IMR-90 (cell line): ENCODE results near the gene GAS6. TPM values are rescaled to one million over a fixed set of nuclear protein-coding genes. Genes with fewer than 3 reads are reported as not detected.

Experiments
- ATAC-seq: fragments of 200-7000 bp; cut with Tn5 transposase; 2 replicates; pipeline ENCODE4 v1.9.1; 2020; ENCODE audit warnings: low read depth, mild to moderate bottlenecking, moderate library complexity
- BruUV-seq: library from RNA; stranded (reverse); fragments of 400-500 nt; replicated peaks from 2 replicates; lab custom pipeline; 2021; lab: Mats Ljungman, UMichigan
- CTCF ChIA-PET: fragments of 300-600 bp; formaldehyde crosslinking; extraction: SDS; loops from one replicate; lab custom pipeline; 2021; ENCODE audit warnings: antibody characterized with exemption; lab: Yijun Ruan, JAX
- POLR2A ChIA-PET: fragments of 300-600 bp; sonication (Branson Sonifier 250); formaldehyde crosslinking; loops from one replicate; lab custom pipeline; 2022; ENCODE audit warnings: antibody characterized with exemption; ENCODE audit not compliant: unreplicated experiment; lab: Charles Lee
- DNase-seq: peaks from one replicate; pipeline ENCODE4 v3.0.0; 2013
- H2AFZ ChIP-seq: replicated peaks from 2 replicates; pipeline ENCODE3; 2013; ENCODE audit warnings: low read length, mild to moderate bottlenecking; ENCODE audit not compliant: poor library complexity
- H2AK5ac ChIP-seq: 2 replicates; pipeline ENCODE4 v1.6.1; 2013; ENCODE audit warnings: low read depth, low read length, inconsistent platforms
- H2AK9ac ChIP-seq: replicated peaks from 2 replicates; pipeline ENCODE3; 2013; ENCODE audit warnings: mild to moderate bottlenecking, low read depth, low read length, moderate library complexity; ENCODE audit not compliant: poor library complexity
- H2BK120ac ChIP-seq: 2 replicates; pipeline ENCODE4 v1.6.1; 2013; ENCODE audit warnings: low read depth, low read length, inconsistent platforms
- H2BK15ac ChIP-seq: 3 replicates; pipeline ENCODE4 v1.6.1; 2013; ENCODE audit warnings: low read depth, low read length, inconsistent platforms
- H2BK20ac ChIP-seq: 2 replicates; pipeline ENCODE4 v1.6.1; 2013; ENCODE audit warnings: low read depth, mild to moderate bottlenecking, inconsistent platforms, low read length, moderate library complexity
- H2BK5ac ChIP-seq: 2 replicates; pipeline ENCODE4 v1.6.1; 2013; ENCODE audit warnings: mild to moderate bottlenecking, low read depth, low read length, inconsistent platforms; ENCODE audit not compliant: poor library complexity, severe bottlenecking
- H3K14ac ChIP-seq: replicated peaks from 2 replicates; pipeline ENCODE4 v1.6.1; 2013; ENCODE audit warnings: low read depth, low read length, inconsistent platforms
- H3K18ac ChIP-seq: 2 replicates; pipeline ENCODE4 v1.6.1; 2013; ENCODE audit warnings: low read depth, low read length, control low read depth
- H3K23ac ChIP-seq: 2 replicates; pipeline ENCODE4 v1.6.1; 2013; ENCODE audit warnings: low read depth, low read length, inconsistent platforms
- H3K27ac ChIP-seq: 2 replicates; pipeline ENCODE4 v1.5.1; 2013; ENCODE audit warnings: mild to moderate bottlenecking, control low read depth, low read length; ENCODE audit not compliant: insufficient read depth
- H3K27me3 ChIP-seq: 2 replicates; pipeline ENCODE4 v1.6.1; 2013; ENCODE audit warnings: low read length; ENCODE audit not compliant: control insufficient read depth, insufficient read depth
- H3K36me3 ChIP-seq: 2 replicates; pipeline ENCODE4 v1.6.1; 2013; ENCODE audit warnings: low read length, mixed read lengths; ENCODE audit not compliant: control insufficient read depth, insufficient read depth
- H3K4ac ChIP-seq: 2 replicates; pipeline ENCODE4 v1.6.1; 2013; ENCODE audit warnings: low read depth, low read length, inconsistent platforms
- H3K4me1 ChIP-seq: 2 replicates; pipeline ENCODE4 v1.6.1; 2013; ENCODE audit warnings: low read length, mixed read lengths; ENCODE audit not compliant: control insufficient read depth, insufficient read depth
- H3K4me2 ChIP-seq: 2 replicates; pipeline ENCODE4 v1.6.1; 2013; ENCODE audit warnings: low read depth, mild to moderate bottlenecking, control low read depth, low read length, moderate library complexity
- H3K4me3 ChIP-seq: 2 replicates; pipeline ENCODE4 v1.5.1; 2013; ENCODE audit warnings: low read depth, mild to moderate bottlenecking, control low read depth, low read length, moderate library complexity; ENCODE audit not compliant: insufficient read depth
- H3K56ac ChIP-seq: 2 replicates; pipeline ENCODE4 v1.6.1; 2013; ENCODE audit warnings: low read length, inconsistent platforms; ENCODE audit not compliant: insufficient read depth; ENCODE audit errors: extremely low read depth
- H3K79me1 ChIP-seq, 2 experiments: 2 replicates each; pipeline ENCODE4 v1.6.1; 2013; ENCODE audit warnings: low read length in 2 of 2, inconsistent platforms in 1 of 2, low read depth in 1 of 2
- H3K9ac ChIP-seq: 2 replicates; pipeline ENCODE4 v1.6.1; 2013; ENCODE audit warnings: low read depth, low read length, control low read depth
- H3K9me1 ChIP-seq: 2 replicates; pipeline ENCODE4 v1.6.1; 2013; ENCODE audit warnings: low read length, inconsistent platforms; ENCODE audit not compliant: insufficient read depth
- H3K9me3 ChIP-seq: 2 replicates; pipeline ENCODE4 v1.6.1; 2013; ENCODE audit warnings: low read length; ENCODE audit not compliant: control insufficient read depth, insufficient read depth
- H4K20me1 ChIP-seq: 2 replicates; pipeline ENCODE4 v1.6.1; 2013; ENCODE audit warnings: low read length, inconsistent platforms; ENCODE audit not compliant: insufficient read depth
- H4K5ac ChIP-seq: 2 replicates; pipeline ENCODE4 v1.6.1; 2013; ENCODE audit warnings: mild to moderate bottlenecking, low read depth, low read length, control low read depth
- H4K8ac ChIP-seq, 2 experiments: 2 replicates each; pipeline ENCODE4 v1.6.1; 2013; ENCODE audit warnings: low read depth in 2 of 2, low read length in 2 of 2, control low read depth in 1 of 2, inconsistent platforms in 1 of 2
- H4K91ac ChIP-seq: 2 replicates; pipeline ENCODE4 v1.6.1; 2013; ENCODE audit warnings: low read depth, low read length, inconsistent platforms; ENCODE audit not compliant: insufficient read depth
- CEBPB ChIP-seq: IDR thresholded peaks from 2 replicates; pipeline ENCODE4 v1.6.1; 2012; ENCODE audit warnings: low read depth, low read length, improper control_type of control experiment
- MAZ ChIP-seq: IDR thresholded peaks from 2 replicates; pipeline ENCODE4 v1.6.1; 2012; ENCODE audit warnings: low read depth, mild to moderate bottlenecking, low read length, improper control_type of control experiment, moderate library complexity, borderline replicate concordance
- NFE2L2 ChIP-seq: fragments of 150-350 bp; IDR thresholded peaks from 2 replicates; pipeline ENCODE4 v1.6.1; 2016; ENCODE audit warnings: low read depth, mild to moderate bottlenecking, low read length
- POLR2A ChIP-seq: IDR thresholded peaks from 2 replicates; pipeline ENCODE4 v1.6.1; 2012; ENCODE audit warnings: mild to moderate bottlenecking, low read depth, low read length
- RAD21 ChIP-seq: IDR thresholded peaks from 2 replicates; pipeline ENCODE4 v1.6.1; 2012; ENCODE audit warnings: low read length, improper control_type of control experiment
- WGBS, 2 experiments: methylation state at CpG; one replicate each; pipeline versions ENCODE4 v1.1.5 to v1.1.7; 2013; ENCODE audit warnings: missing lambda C conversion rate in 2 of 2; ENCODE audit not compliant: insufficient read length in 1 of 2; ENCODE audit errors: extremely low coverage in 2 of 2; 5-methylcytosine and 5-hydroxymethylcytosine counted together
- dilution Hi-C: fragments of 300-500 bp; cut with HindIII; formaldehyde crosslinking; loops from one replicate; pipeline ENCODE4 v1.14.3; 2018; ENCODE audit warnings: low sequenced_read_pairs; ENCODE audit not compliant: unreplicated experiment
- in situ Hi-C: fragments of 300-500 bp; cut with MboI; formaldehyde crosslinking; loops from 3 replicates; pipeline ENCODE4 v1.14.3; 2019; ENCODE audit warnings: low sequenced_read_pairs, inconsistent platforms, mixed read lengths
- intact Hi-C: fragments of 100-400 bp; cut with micrococcal nuclease; formaldehyde crosslinking; loops from 2 replicates; pipeline ENCODE4 v1.10.0; 2022
- polyA plus RNA-seq, 3 experiments: library from polyadenylated mRNA; depleted of rRNA; stranded (reverse); fragments of >200 nt; gene quantifications; 2 replicates each; pipeline ENCODE4 v1.2.3, GENCODE V29; 2012; ENCODE audit warnings: low replicate concordance in 1 of 3
- total RNA-seq: library from RNA; depleted of rRNA; stranded (reverse); fragments of >200 nt; gene quantifications from 2 replicates; pipeline ENCODE4 v1.2.3, GENCODE V29; 2012

The GAS6 gene
- total and polyA plus RNA-seq, 2 of the 4 experiments (the other 2 are of a cell fraction), result 220 to 823 TPM

DNA sequence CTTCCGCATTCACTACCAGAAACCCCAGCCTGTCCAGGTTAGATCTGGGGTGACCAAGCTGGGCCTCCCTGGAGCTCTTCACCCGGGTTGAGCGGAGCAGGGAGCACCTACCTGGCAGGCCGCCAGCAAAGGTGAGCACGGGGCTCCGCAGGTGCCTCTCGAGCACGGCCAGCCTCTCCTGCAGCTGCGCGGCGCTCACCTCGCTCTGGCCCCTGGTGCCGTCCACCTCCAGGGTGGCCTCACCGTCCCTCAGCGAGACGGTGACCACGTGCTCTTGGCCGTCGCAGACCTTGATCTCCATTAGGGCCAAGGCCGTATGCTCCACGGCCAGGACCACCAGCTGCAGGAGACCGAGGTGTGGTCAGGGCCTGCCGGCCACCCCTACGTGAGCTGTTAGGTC, 42.0 kb downstream of the GAS6 start:
- no TSS peak for BruUV-seq
- peak overlapping the region; percentile 95 for H2AK9ac ChIP-seq
- 93% methylated on average over 21 of the region's 24 CpGs; no CpG with 5 or more reads in 1 of the 2 experiments for WGBS, 2 experiments
- H2BK15ac ChIP-seq, result peak overlapping the region; percentile 23; the same call in 1 of the 3 replicates
- H3K79me1 ChIP-seq, result peaks cover 3 to 61% of the 10 kb centered on the region in 2 experiments
- H4K91ac ChIP-seq, result peak overlapping the region; percentile 94
- peak overlapping the region; percentile 90 for H3K4ac ChIP-seq
- DNase-seq, result no peak
- H3K9me1 ChIP-seq, result peaks cover 7% of the 10 kb centered on the region; the same call in 1 of the 2 replicates
- peak overlapping the region; percentile 35; the same call in 1 of the 2 replicates for H3K4me2 ChIP-seq
- H3K27me3 ChIP-seq, result no peaks in the 10 kb centered on the region
- peak overlapping the region; percentile 43 for H2BK20ac ChIP-seq
- no peak overlapping the region for H3K4me3 ChIP-seq
- H2AFZ ChIP-seq, result peak overlapping the region; percentile 77
- peak overlapping the region; percentile 92 for H2BK5ac ChIP-seq
- H4K8ac ChIP-seq, result peak overlapping the region; percentile 49 to 67
- H2AK5ac ChIP-seq, result peak overlapping the region; percentile 88
- H3K4me1 ChIP-seq, result peaks cover 23% of the 10 kb centered on the region
- H3K23ac ChIP-seq, result peak overlapping the region; percentile 90
- H3K14ac ChIP-seq, result peak overlapping the region; percentile 71
- in situ Hi-C loops (no loop called here), dilution Hi-C loops (no loop called here), intact Hi-C loops (loop anchor here (2.0 kb wide), 1 partner anchor 41 kb away; no protein-coding TSS in a partner anchor)
- peak overlapping the region; percentile 86 for H3K27ac ChIP-seq
- no peaks in the 10 kb centered on the region for H3K9me3 ChIP-seq
- peaks cover 48% of the 10 kb centered on the region for H4K20me1 ChIP-seq
- POLR2A ChIA-PET, result no interaction called here
- H2BK120ac ChIP-seq, result peak overlapping the region; percentile 75
- H3K36me3 ChIP-seq, result peaks cover 44% of the 10 kb centered on the region
- 0 out of 2 replicates have a peak overlapping the region, but pooled peaks have one; percentile 60 for H3K56ac ChIP-seq
- peak overlapping the region; percentile 17; the same call in 1 of the 2 replicates for H3K9ac ChIP-seq
- CTCF ChIA-PET, result no interaction called here
- TF ChIP-seq RAD21, result no peak
- TF ChIP-seq NFE2L2, result no peak
- TF ChIP-seq MAZ, result no peak
- no peak for TF ChIP-seq POLR2A
- no peak for TF ChIP-seq CEBPB
- no peak for ATAC-seq
- H4K5ac ChIP-seq, result peak overlapping the region; percentile 2; the same call in 1 of the 2 replicates
- H3K18ac ChIP-seq, result peak overlapping the region; percentile 17; the same call in 1 of the 2 replicates
